MG63 (cell line): ENCODE measurements around the gene SLC25A23. TPM values are rescaled to one million over a fixed set of nuclear protein-coding genes. Genes with fewer than 3 reads are reported as not detected.
"Not testable (repeated sequence)": the region's sequence is repeated elsewhere in the genome, so short reads cannot be mapped to it uniquely, and the experiment has no call there.

ENCODE experiments used
- DNase-seq: peaks from one replicate; pipeline ENCODE4 v3.0.0-alpha.2; 2020
- H3K27me3 ChIP-seq: fragments of 250-450 bp; sonication (Bioruptor Pico); 2 replicates; pipeline ENCODE4 v1.5.1; 2020; ENCODE audit warnings: mild to moderate bottlenecking, moderate library complexity
- H3K36me3 ChIP-seq: fragments of 250-450 bp; sonication (Bioruptor Pico); 2 replicates; pipeline ENCODE4 v1.5.1; 2020; ENCODE audit warnings: mild to moderate bottlenecking, moderate library complexity
- H3K4me3 ChIP-seq: fragments of 250-450 bp; sonication (Bioruptor Pico); 2 replicates; pipeline ENCODE4 v1.5.1; 2020; ENCODE audit warnings: mild to moderate bottlenecking, moderate library complexity
- H3K9me3 ChIP-seq: fragments of 250-450 bp; sonication (Bioruptor Pico); 2 replicates; pipeline ENCODE4 v1.5.1; 2020; ENCODE audit warnings: mild to moderate bottlenecking, moderate library complexity
- total RNA-seq: library from RNA; depleted of rRNA; stranded (reverse); fragments of >200 nt; shearing (Covaris generic); gene quantifications from 2 replicates; pipeline ENCODE4 v1.2.3, GENCODE V29; 2014; ENCODE audit warnings: low replicate concordance; rRNA removed

Gene SLC25A23
- total RNA-seq, 1 experiment from 2014 or later = 8.5 TPM

DNA sequence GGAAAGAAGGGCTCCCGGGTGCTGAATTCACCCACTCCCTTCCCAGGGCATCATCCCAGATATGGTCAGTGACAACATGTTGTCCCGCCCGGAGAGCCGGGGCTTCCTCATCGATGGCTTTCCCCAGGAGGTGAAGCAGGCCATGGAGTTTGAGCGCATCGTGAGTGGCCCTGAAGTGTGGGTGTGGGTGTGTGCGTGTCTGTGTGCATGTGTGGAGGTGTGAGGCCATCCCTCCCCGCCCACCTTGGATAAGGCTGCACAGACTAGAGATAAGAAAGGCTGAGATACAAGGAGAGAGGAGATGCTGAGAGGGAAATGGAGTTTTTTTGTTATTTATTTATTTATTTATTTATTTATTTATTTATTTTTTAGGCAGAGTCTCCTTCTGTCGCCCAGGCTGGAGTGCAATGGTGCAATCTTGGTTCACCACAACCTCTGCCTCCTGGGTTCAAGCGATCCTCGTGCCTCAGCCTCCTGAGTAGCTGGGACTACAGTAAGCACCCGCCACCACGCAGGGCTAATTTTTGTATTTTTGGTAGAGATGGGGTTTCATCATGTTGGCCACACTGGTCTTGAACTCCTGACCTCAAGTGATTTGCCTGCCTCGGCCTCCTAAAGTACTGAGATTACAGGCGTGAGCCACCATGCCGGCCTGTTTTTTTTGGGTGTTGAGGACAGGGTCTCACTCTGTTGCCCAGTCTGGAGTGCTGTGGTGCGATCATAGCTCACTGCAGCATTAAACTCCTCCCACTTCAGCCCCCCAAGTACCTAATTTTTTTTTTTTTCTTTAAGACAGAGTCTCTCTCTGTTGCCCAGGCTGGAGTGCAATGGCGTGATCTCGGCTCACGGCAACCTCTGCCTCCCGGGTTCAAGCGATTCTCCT, 59.3 kb downstream of the SLC25A23 start:
- not testable (repeated sequence) for H3K27me3 ChIP-seq, H3K9me3 ChIP-seq, DNase-seq, H3K4me3 ChIP-seq, H3K36me3 ChIP-seq

DNA sequence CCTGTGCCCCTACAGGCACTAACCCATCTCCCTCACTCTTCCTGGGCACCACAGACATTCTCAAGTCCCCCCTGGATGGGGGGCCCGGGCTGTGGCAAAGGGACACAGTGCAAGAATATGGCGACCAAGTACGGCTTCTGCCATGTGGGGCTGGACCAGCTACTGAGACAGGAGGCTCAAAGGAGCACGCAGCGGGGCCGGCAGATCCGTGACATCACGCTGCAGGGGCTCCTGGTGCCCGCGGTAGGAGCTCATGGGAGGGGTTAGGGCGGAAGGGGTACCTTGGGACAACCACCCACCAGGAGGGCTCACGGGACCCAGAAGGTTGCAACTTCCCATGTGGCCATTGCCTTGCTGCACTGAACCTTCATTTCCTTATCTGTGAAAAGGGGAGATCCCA, 63.3 kb downstream of the SLC25A23 start:
- Histone ChIP-seq H3K4me3 (no peak overlapping the region), H3K36me3 (peaks cover 6% of the 10 kb centered on the region), H3K9me3 (no peaks in the 10 kb centered on the region), H3K27me3 (no peaks in the 10 kb centered on the region)
- no peak for DNase-seq

DNA sequence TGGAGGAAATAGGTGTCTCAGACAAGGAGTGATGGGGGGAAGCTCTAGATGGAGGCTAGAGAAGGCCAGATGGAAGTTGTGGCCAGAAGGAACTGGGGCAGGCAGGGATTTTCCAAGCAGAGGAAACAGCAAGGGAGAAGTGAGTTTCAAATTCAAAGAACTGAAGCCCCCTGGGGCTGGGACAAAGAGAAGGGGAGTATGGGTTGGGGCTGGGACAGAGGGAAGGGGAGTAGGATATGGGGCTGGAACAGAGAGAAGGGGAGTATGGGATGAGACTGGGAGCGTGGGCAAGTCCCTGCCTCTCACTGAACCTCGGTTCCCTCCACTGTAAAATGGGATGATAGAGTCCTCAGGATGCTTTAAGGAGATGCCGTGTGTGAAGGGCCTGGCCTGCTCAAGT, 64.8 kb downstream of the SLC25A23 start:
- H3K27me3 ChIP-seq = no peaks in the 10 kb centered on the region
- H3K9me3 ChIP-seq = no peaks in the 10 kb centered on the region
- DNase-seq = no peak
- peaks cover 6% of the 10 kb centered on the region for H3K36me3 ChIP-seq
- no peak overlapping the region for H3K4me3 ChIP-seq

DNA sequence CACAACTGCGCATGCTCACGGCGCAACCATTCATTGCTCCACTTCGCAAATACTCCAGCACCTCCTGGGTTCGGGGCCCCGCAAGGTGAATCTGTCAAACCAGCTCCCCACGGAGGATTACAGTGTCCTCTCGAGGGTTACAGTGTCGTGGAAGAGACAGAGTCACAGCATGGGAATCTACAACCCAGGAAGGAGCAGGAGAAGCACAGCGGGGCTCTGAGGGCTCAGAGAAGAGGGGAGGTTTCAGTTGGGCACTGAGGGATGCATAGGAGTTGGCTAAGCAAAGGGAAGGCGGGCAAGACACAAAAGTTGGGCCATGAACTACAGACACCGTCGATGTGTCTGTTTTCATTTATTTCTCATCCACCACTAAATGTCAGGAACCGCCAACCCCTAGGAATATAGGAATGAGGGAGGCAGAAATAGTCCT, 65.6 kb downstream of the SLC25A23 start:
- no peak for DNase-seq
- H3K36me3 ChIP-seq = peaks cover 9% of the 10 kb centered on the region
- H3K4me3 ChIP-seq = peak overlapping the region; percentile 78
- no peaks in the 10 kb centered on the region for H3K27me3 ChIP-seq
- no peaks in the 10 kb centered on the region for H3K9me3 ChIP-seq

DNA sequence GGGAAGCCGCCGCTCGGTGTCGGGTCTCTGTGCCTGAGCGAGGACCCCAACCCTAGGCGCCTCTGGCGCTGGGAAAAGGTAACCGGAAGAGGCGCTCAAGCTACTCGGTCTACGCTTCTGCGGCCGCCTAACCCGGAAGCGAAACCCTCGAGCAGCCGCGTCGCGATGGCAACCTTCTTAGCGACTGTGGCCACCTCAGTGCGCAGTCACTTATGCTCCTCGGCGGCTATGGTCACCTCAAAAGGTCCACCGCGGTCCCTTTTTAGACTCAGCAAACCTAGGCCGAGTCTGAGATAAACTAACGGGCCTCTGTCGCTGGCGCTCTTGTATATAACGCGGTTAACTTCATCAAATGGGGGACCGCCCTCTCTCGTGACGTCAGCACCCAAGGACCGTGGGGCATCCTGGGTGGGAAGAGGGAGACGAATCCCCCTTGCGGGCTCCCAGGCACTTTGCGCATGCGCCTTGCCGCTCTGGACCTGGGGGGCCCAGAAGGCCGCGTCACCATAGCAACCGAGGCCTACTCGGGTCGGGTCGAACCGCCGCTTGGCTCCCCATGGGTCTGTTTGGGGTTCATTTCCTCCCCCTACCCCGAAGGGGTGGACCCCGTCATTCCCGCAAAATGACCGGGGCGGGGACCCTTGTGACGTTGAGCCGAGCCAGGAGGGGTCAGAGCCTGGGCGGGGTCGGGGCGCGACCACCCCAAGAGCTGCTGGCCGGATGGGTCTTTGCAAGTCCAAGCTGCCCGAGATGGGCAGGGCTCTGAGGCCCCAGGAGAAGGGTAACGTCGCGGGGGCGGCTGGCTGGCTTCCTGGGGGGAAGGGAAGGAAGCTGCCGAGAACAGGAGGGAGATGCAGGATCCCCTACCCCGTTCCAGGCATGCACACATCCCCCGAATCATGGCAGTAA, 66.3 kb downstream of the SLC25A23 start, which contains the start of gene GTF2F1:
Gene GTF2F1 (minus strand): TSS at position 91 of the 909 bp plus-strand sequence. CDS start 169 bp downstream, outside the sequence.
- Histone ChIP-seq H3K36me3 (peaks cover 12% of the 10 kb centered on the region), H3K4me3 (peak within 1 kb of the TSS; percentile 78), H3K27me3 (no peaks in the 10 kb centered on the region), H3K9me3 (no peaks in the 10 kb centered on the region)
- DNase-seq = peak; percentile 85

DNA sequence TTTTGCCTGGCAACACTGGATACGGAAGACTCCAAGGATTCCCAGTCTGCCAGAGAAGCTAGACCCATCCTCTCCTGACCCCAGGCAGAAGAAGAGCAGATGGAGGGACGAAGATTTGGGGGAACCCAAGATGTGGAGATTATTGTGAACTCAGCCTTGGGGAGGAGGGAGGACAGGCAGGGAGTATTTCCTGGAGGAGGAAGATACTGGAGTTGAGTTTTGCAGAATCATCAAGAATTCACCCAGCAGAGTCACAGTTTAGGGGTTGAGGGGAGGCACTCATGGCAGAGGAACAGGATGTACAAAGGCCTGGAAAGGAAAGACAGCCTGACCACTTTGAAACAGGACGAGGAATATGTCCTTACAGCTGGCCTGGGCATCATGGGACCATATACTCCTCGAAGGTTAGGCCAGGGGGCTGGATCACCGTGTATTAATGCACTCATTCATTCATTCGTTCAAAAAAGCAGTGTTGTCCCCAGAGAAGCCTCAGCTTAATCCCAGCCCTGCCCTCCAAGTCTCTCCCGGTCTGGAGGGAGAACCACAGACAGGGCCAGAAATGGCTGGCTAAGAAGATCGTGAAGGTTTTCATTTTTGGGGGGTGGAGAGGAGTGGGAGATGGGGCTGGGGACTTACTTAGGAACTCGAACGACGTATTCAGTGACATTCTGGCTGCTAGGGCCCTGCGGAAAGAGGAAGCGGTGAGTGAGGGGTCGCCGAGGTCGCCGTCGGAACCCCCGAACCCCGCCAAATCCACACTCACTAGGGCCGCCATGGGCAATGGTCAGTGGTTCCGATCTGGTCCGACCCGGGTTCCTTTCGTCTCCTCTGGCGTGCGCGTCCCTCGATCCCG, 67.1 kb downstream of the SLC25A23 start:
- Histone ChIP-seq H3K27me3 (no peaks in the 10 kb centered on the region), H3K36me3 (peaks cover 12% of the 10 kb centered on the region), H3K9me3 (no peaks in the 10 kb centered on the region), H3K4me3 (peak overlapping the region; percentile 78)
- DNase-seq = no peak

Other genes starting within 250 kb of the SLC25A23 start
- gene MLLT1, start 179.8 kb downstream of the SLC25A23 start, total RNA-seq = 3.0 and 6.5 TPM in 2 replicates
- not detected in 2 replicates for gene ACER1, start 126.2 kb downstream of the SLC25A23 start, total RNA-seq
- 72.6 and 193 TPM in 2 replicates for gene CLPP, start 98.3 kb downstream of the SLC25A23 start, total RNA-seq
- gene ALKBH7, start 87.0 kb downstream of the SLC25A23 start, total RNA-seq = 48.4 TPM in 2 replicates
- 0.35 and 0.49 TPM in 2 replicates for gene PSPN, start 83.9 kb downstream of the SLC25A23 start, total RNA-seq
- gene GTF2F1, start 66.6 kb downstream of the SLC25A23 start, total RNA-seq = 49.5 and 82.8 TPM in 2 replicates
- 65.4 and 82.7 TPM in 2 replicates for gene KHSRP, start 35.0 kb downstream of the SLC25A23 start, total RNA-seq
- not detected in 2 replicates for gene SLC25A41, start 26.0 kb downstream of the SLC25A23 start, total RNA-seq
- gene CRB3, start 4.5 kb upstream of the SLC25A23 start, total RNA-seq = not detected in 2 replicates
- gene DENND1C, start 22.0 kb upstream of the SLC25A23 start, total RNA-seq = not detected in 2 replicates
- 0.03 TPM in 1 of 2 replicates, not detected in the other for gene TUBB4A, start 42.5 kb upstream of the SLC25A23 start, total RNA-seq
- gene TNFSF9, start 71.2 kb upstream of the SLC25A23 start, total RNA-seq = 4.5 and 10.5 TPM in 2 replicates
- 17.2 and 32.7 TPM in 2 replicates for gene CD70, start 131.4 kb upstream of the SLC25A23 start, total RNA-seq
- gene TNFSF14, start 210.4 kb upstream of the SLC25A23 start, total RNA-seq = not detected in 2 replicates